Activated T-cell treated with anti-CD3 and anti-CD28 coated beads, Interleukin-2, amount 50 U/mL, for 24 hours (primary cell): ENCODE data around the gene CNTD1.
"Not testable (repeated sequence)": the region's sequence is repeated elsewhere in the genome, so short reads cannot be mapped to it uniquely, and the experiment has no call there.

ENCODE experiments used
- DNase-seq: peaks from one replicate; pipeline ENCODE4 v3.0.0-alpha.2; 2020
- H3K27ac Mint-ChIP-seq: 2 replicates; pipeline ENCODE4 v1.8.0; 2020; ENCODE audit warnings: mild to moderate bottlenecking, mixed read lengths
- H3K27me3 Mint-ChIP-seq: 2 replicates; pipeline ENCODE4 v1.8.0; 2020; ENCODE audit warnings: mixed read lengths
- H3K36me3 Mint-ChIP-seq: 2 replicates; pipeline ENCODE4 v1.8.0; 2020; ENCODE audit warnings: low read depth, mixed read lengths
- H3K4me1 Mint-ChIP-seq: 2 replicates; pipeline ENCODE4 v1.8.0; 2020; ENCODE audit warnings: low read depth, mixed read lengths
- H3K4me3 Mint-ChIP-seq: 2 replicates; pipeline ENCODE4 v1.8.0; 2020; ENCODE audit warnings: mild to moderate bottlenecking, moderate library complexity, mixed read lengths
- H3K9me3 Mint-ChIP-seq: 2 replicates; pipeline ENCODE4 v1.8.0; 2020; ENCODE audit warnings: mixed read lengths

CNTD1 gene

DNA sequence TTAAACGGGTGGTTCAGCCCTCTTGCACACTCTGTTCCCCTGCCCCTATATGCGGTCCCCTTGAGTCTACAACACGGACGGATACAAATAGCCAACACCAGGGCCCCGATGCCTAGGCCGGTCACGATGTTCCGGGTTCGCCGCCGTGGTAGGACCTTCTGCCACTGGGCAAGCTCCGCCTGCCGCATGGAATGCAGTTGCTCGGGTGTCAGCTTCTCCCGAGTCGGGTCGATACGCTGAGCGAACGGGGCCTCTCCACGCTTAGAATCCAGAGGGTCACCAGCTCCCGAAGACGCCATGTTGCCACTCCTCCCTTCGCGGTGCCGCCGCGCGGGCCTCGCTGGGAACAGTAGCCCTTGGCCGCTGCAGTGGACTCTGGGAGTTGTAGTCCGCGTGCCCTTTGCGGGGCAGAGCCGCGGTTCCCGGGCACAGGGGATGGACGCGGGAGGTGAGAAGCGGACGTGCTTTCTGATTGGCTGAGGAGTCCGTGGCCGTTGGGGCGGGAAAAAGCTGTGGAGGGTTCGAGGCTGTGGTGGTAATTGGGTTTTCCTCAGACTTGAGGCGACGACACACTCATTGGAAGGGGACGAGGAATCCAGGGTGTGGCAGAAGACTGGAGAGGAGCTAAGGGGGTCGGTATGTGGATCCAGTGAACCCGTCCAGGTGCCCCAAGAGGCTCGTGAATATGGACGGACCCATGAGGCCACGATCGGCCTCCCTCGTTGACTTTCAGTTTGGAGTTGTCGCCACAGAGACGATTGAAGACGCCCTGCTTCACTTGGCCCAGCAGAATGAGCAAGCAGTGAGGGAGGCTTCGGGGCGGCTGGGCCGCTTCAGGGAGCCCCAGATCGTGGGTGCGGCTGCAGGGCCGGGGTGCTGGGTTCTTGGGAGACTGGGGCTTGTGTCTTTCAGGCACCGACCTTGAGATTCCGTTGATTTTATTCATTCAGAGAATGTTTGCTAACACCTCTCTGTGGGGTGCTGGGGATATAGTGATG, at the start of gene CNTD1, which contains the start of gene COA3:
Gene CNTD1 (plus strand): TSS at position 479 of the 998 bp plus-strand sequence. CDS start 207 bp downstream, at position 686.
Gene COA3 (minus strand): TSS at position 322 of the 998 bp plus-strand sequence. CDS start 23 bp downstream, at position 299.
- H3K4me1 Mint-ChIP-seq: peaks cover 25% of the 10 kb centered on the region
- H3K27me3 Mint-ChIP-seq: no peaks in the 10 kb centered on the region
- peak within 1 kb of the TSS; percentile 89 for H3K27ac Mint-ChIP-seq
- peak; percentile 87 for DNase-seq
- H3K9me3 Mint-ChIP-seq: peaks cover 4% of the 10 kb centered on the region
- H3K4me3 Mint-ChIP-seq: peak within 1 kb of the TSS; percentile 94
- H3K36me3 Mint-ChIP-seq: peaks cover 19% of the 10 kb centered on the region

DNA sequence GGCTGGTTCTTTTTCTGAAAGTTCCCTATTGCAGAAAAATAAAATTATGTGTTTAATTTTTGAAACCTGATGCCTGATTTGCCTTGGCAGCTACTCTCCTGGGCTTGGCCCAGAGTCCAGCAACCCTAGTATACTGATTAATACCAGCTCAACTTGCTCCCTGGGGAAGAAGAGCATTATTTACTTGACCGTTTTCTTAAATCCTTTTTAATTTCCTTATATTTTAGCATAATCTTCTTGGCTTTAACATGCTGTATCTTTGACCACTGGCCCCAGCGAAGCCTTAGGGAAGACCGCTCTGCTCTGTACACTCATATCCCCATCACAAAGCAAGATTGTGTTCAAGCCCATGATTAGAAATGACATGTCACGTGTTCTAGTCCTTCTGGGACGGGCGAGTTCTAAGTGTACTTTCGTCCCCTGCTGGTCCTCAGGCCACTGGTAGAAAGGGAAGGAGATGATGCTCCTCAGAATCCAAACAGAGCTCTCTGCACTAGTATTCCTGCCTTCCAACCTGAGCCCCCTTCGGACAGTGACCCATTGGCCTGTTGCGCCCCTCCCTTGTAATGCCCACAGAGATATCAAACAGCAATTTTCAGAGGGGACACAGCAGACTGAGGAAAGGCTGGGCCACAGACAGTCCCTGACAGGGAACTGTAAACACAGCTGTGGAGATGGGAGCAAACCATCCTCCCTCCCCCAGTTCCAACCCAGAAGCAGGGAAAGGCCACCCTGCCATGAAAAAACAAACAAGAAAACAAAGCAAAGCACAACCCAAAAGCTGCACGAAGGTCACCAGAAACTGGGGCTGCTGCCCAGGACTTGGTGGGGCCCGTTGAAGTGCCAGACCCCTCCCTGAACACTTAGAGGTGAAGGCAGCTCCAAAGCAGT, 49.5 kb upstream of the CNTD1 start:
- peaks cover 5% of the 10 kb centered on the region for H3K9me3 Mint-ChIP-seq
- H3K4me1 Mint-ChIP-seq: peaks cover 8% of the 10 kb centered on the region
- DNase-seq: no peak
- H3K36me3 Mint-ChIP-seq: peaks cover 4% of the 10 kb centered on the region
- no peak overlapping the region for H3K4me3 Mint-ChIP-seq
- peaks cover 35% of the 10 kb centered on the region for H3K27me3 Mint-ChIP-seq
- no peak overlapping the region for H3K27ac Mint-ChIP-seq

DNA sequence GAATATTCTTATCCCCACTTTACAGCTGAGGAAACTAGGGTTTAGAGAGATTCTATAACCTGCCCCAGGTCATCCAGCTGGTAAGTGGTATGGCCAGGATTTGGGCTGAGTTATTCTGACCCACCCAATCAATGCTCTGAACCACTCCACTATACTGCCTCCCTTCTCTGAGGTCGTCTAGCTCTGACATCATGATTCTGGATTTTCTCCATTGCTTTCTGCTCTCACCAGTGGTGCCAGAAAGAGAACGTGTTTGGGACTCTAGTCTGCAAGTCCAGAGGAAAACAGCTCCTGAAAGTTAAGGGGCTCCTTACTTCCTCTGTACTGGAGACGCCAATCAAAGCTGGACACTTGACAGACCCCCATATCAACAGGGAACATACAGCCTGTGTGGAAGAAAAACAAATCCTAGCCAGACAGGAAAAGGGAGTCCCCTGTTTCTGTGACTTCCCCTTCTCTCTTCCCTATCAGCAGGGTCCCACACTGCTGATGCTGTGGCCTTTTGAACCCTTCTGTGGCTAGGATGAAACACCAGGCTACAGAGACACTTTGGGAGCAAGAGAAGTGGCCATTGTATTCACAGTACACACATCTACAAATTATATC, 47.8 kb upstream of the CNTD1 start:
- H3K27ac Mint-ChIP-seq: no peak overlapping the region
- H3K9me3 Mint-ChIP-seq: no peaks in the 10 kb centered on the region
- no peaks in the 10 kb centered on the region for H3K36me3 Mint-ChIP-seq
- H3K4me3 Mint-ChIP-seq: no peak overlapping the region
- peaks cover 43% of the 10 kb centered on the region for H3K27me3 Mint-ChIP-seq
- no peak for DNase-seq
- no peaks in the 10 kb centered on the region for H3K4me1 Mint-ChIP-seq

DNA sequence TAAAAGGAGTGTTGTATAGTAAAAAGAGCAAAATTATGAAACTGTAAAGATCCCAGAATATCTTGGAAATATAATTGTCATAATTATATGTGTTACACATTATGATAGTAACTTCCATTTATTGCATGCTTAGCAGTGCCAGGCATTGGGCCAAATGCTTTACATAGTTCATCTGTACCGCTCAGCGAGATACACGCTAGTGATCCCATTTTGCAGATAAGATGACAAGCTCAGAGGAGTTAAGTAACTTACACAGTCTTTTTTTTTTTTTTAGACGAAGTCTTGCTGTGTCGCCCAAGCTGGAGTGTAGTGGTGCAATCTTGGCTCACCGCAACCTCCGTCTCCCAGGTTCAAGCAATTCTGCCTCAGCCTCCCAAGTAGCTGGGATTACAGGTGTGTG, 47.0 kb upstream of the CNTD1 start:
- H3K27ac Mint-ChIP-seq: no peak overlapping the region
- H3K27me3 Mint-ChIP-seq: peaks cover 40% of the 10 kb centered on the region
- no peak overlapping the region for H3K4me3 Mint-ChIP-seq
- H3K4me1 Mint-ChIP-seq: no peaks in the 10 kb centered on the region
- no peak for DNase-seq
- H3K9me3 Mint-ChIP-seq: no peaks in the 10 kb centered on the region
- no peaks in the 10 kb centered on the region for H3K36me3 Mint-ChIP-seq

DNA sequence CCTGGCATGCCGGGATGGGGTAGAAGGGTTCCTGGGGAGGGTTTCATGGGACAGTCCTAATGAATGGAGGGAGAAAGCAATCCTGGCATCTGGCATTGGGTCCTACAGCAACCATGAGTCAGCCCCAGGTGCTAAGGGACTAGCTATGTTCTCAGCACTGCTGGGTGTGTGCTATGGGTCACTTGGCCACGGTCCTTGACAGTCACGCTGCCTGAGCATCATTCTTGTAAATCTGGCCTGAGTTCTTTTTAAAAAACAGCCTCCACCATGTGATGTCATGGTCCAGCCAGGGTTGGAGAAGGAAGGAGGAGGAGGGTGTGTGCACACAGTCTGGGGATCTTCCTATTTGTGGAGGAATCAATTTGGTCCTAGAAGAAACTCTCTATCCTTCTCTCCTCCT, 43.9 kb upstream of the CNTD1 start:
- Mint-ChIP-seq H3K36me3 (no peaks in the 10 kb centered on the region), H3K4me1 (no peaks in the 10 kb centered on the region), H3K9me3 (no peaks in the 10 kb centered on the region), H3K4me3 (no peak overlapping the region), H3K27ac (no peak overlapping the region), H3K27me3 (peaks cover 49% of the 10 kb centered on the region)
- no peak for DNase-seq

DNA sequence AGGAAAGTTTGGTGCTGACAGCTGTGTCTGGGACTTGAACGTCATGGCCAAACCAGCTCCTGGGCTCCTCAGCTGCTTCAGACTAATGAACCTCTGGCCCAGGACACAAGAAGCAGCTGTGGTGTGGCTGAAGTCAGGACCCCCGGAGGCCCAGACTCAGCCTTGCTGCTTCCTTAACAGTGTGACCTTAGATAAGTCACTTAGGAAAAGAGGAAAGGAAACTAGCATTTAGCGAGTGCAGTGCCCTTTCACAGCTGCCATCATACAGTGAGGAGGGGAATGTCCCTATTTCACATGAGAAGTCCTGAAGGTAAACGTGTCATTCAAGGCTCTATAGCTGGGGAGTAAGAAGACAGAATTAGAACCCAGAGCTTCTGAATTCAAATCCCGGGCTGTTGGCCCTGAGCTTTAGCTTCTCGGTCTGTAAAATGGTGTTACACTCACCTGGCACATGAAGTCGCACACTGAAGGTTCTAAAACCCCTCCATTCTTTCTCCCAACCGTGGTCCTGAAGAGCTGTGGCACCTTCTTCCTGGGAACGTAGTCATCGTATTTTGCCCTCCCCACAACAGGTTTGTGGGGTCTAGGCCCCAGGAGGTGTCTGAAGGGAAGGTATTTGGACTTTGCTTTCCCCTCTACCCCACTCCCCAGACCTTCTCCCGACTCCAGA, 38.5 kb upstream of the CNTD1 start:
- H3K9me3 Mint-ChIP-seq: no peaks in the 10 kb centered on the region
- no peaks in the 10 kb centered on the region for H3K36me3 Mint-ChIP-seq
- peaks cover 11% of the 10 kb centered on the region for H3K4me1 Mint-ChIP-seq
- peak overlapping the region; percentile 26 for H3K4me3 Mint-ChIP-seq
- no peak overlapping the region for H3K27ac Mint-ChIP-seq
- DNase-seq: no peak
- peaks cover 58% of the 10 kb centered on the region for H3K27me3 Mint-ChIP-seq

GRCh38 chr17:42760652-42761581, 37.7 kb upstream of the CNTD1 start, which contains the start of gene RAMP2:
Gene RAMP2, plus strand, starts transcription at chr17:42761227. Its CDS starts 35 bp downstream, at chr17:42761262.
- DNase-seq: peak; percentile 51
- H3K27me3 Mint-ChIP-seq: peaks cover 61% of the 10 kb centered on the region
- no peak within 1 kb of the TSS for H3K27ac Mint-ChIP-seq
- peak within 1 kb of the TSS; percentile 26 for H3K4me3 Mint-ChIP-seq
- no peaks in the 10 kb centered on the region for H3K36me3 Mint-ChIP-seq
- no peaks in the 10 kb centered on the region for H3K9me3 Mint-ChIP-seq
- H3K4me1 Mint-ChIP-seq: peaks cover 11% of the 10 kb centered on the region

DNA sequence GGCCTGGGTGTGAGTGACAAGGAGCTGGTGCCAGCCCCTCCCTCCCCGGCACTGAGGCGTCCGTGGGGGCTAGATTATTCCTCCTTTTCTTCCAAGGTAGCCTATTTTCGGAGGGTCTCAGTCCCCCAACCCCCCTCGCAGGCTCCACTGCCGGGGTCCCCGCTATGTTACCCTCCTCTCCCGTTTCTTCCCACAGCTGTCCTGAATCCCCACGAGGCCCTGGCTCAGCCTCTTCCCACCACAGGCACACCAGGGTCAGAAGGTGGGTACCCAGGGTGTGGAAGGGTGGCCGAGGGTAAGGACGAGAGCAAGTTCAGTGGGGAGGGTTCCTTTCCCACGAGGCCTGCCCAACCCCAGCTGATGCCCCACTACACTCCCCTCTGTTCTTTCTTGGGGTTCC, 37.0 kb upstream of the CNTD1 start:
- H3K27ac Mint-ChIP-seq: no peak overlapping the region
- H3K27me3 Mint-ChIP-seq: peaks cover 61% of the 10 kb centered on the region
- H3K36me3 Mint-ChIP-seq: no peaks in the 10 kb centered on the region
- no peak overlapping the region for H3K4me3 Mint-ChIP-seq
- H3K4me1 Mint-ChIP-seq: peaks cover 11% of the 10 kb centered on the region
- no peaks in the 10 kb centered on the region for H3K9me3 Mint-ChIP-seq
- no peak for DNase-seq

- H3K36me3 Mint-ChIP-seq: no peaks in the 10 kb centered on the region
- peaks cover 48% of the 10 kb centered on the region for H3K27me3 Mint-ChIP-seq
- no peak for DNase-seq
These were observed 32.5 kb upstream of the CNTD1 start for GRCh38 chr17:42766124-42766523.

GRCh38 chr17:42767512-42767911, 31.1 kb upstream of the CNTD1 start:
- Mint-ChIP-seq H3K36me3 (no peaks in the 10 kb centered on the region), H3K27me3 (peaks cover 36% of the 10 kb centered on the region), H3K4me3 (no peak overlapping the region), H3K4me1 (peaks cover 6% of the 10 kb centered on the region), H3K27ac (no peak overlapping the region), H3K9me3 (no peaks in the 10 kb centered on the region)
- DNase-seq: no peak

More at GRCh38 chr17:42766124-42766523, 32.5 kb upstream of the CNTD1 start:
- H3K4me1 Mint-ChIP-seq: peaks cover 4% of the 10 kb centered on the region
- H3K9me3 Mint-ChIP-seq: no peaks in the 10 kb centered on the region
- H3K27ac Mint-ChIP-seq: no peak overlapping the region
- no peak overlapping the region for H3K4me3 Mint-ChIP-seq

DNA sequence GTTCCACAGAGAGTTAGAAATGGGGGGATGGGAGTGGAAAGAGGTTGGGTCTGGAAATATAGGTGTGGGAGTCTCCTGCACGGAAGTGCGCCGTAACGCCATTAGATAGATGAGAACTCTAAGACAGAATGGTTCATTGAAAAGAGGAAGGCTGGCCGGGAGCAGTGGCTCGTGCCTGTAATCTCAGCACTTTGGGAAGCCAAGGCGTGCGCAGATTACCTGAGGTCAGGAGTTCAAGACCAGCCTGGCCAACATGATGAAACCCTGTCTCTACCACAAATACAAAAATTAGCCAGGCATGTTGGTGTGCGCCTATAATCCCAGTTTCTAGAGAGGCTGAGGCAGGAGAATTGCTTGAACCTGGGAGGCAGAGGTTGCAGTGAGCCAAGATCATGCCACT, 30.7 kb upstream of the CNTD1 start:
- not testable (repeated sequence) for H3K27ac Mint-ChIP-seq, H3K4me3 Mint-ChIP-seq, H3K36me3 Mint-ChIP-seq, H3K4me1 Mint-ChIP-seq, DNase-seq, H3K9me3 Mint-ChIP-seq
- peaks cover 31% of the 10 kb centered on the region for H3K27me3 Mint-ChIP-seq

DNA sequence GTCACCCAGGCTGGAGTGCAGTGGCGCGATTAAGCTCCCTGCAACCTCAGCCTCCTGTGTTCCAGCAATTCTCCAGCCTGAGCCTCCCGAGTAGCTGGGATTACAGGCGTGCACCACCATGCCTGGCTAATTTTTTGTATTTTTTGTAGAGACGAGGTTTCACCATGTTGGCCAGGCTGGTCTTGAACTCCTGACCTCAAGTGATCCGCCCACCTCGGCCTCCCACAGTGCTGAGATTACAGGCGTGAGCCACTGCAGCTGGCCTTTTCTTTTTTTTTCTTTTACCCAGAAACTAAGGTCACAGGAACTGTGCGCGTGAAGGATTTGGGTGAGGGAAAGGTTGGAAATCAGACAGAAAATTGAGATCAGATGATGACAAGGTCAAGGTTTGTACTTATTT, 28.7 kb upstream of the CNTD1 start:
- peaks cover 18% of the 10 kb centered on the region for H3K36me3 Mint-ChIP-seq
- H3K9me3 Mint-ChIP-seq, H3K4me3 Mint-ChIP-seq, H3K27ac Mint-ChIP-seq, DNase-seq: not testable (repeated sequence)
- H3K4me1 Mint-ChIP-seq: peaks cover 24% of the 10 kb centered on the region
- H3K27me3 Mint-ChIP-seq: peaks cover 20% of the 10 kb centered on the region

DNA sequence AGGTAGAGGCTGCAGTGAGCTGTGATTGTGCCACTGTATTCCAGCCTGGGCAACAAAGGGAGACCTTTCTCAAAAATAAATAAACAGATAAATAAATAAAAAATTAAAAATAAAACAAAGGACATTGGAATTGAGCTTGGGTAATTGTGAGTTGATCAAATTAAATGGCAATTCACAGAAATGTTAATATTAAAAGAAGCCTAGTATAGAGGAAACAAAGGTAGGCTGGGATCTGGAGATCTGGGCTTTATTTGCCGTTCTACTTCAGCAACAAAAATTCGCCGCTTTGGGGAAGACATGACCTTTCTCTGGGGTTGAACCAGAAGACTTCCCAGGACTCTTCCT, 25.7 kb upstream of the CNTD1 start:
- Mint-ChIP-seq H3K9me3 (no peaks in the 10 kb centered on the region), H3K27ac (peak overlapping the region; percentile 96), H3K27me3 (peaks cover 6% of the 10 kb centered on the region), H3K4me1 (peaks cover 29% of the 10 kb centered on the region), H3K36me3 (peaks cover 46% of the 10 kb centered on the region), H3K4me3 (peak overlapping the region; percentile 96)
- DNase-seq: no peak
